HepG2 (cell line): ENCODE measurements around the gene RETREG2. TPM values are rescaled to one million over a fixed set of nuclear protein-coding genes. Genes with fewer than 3 reads are reported as not detected.

Experiments
- ATAD3A ChIP-seq: sonication (generic); formaldehyde crosslinking; IDR thresholded peaks from 2 replicates; pipeline ENCODE4 v1.4.0; 2020; ENCODE audit warnings: missing genetic modification reagents
- FOXP1 ChIP-seq, 2 experiments: fragments of 450-650 bp in 1 of 2; IDR thresholded peaks; 2 replicates each; pipeline ENCODE4 v1.6.1; 2017 to 2018; ENCODE audit warnings: antibody characterized with exemption in 1 of 2
- HMGXB3 ChIP-seq: sonication (generic); formaldehyde crosslinking; IDR thresholded peaks from 2 replicates; pipeline ENCODE4 v1.4.0; 2020; ENCODE audit warnings: missing genetic modification reagents, borderline replicate concordance
- HMGXB4 ChIP-seq, 2 experiments: sonication (generic) in 1 of 2; formaldehyde crosslinking in 1 of 2; IDR thresholded peaks; 2 replicates each; pipeline versions ENCODE4 v1.4.0 to v1.6.1; 2018 to 2020; ENCODE audit warnings: missing genetic modification reagents in 2 of 2, borderline replicate concordance in 1 of 2, low read depth in 1 of 2, mild to moderate bottlenecking in 1 of 2, missing biosample characterization in 1 of 2
- JUNB ChIP-seq: sonication (generic); formaldehyde crosslinking; IDR thresholded peaks from 2 replicates; pipeline ENCODE4 v1.8.0; 2022; ENCODE audit warnings: missing genetic modification reagents, mild to moderate bottlenecking, borderline replicate concordance
- NCOA2 ChIP-seq: sonication (generic); formaldehyde crosslinking; IDR thresholded peaks from 2 replicates; pipeline ENCODE4 v1.8.0; 2022; ENCODE audit warnings: inconsistent platforms
- POLR2AphosphoS5 ChIP-seq: IDR thresholded peaks from 2 replicates; pipeline ENCODE4 v1.6.1; 2012; ENCODE audit warnings: low read depth, low read length
- RELA ChIP-seq: sonication (generic); formaldehyde crosslinking; IDR thresholded peaks from 2 replicates; pipeline ENCODE4 v1.4.0; 2020; ENCODE audit warnings: missing genetic modification reagents
- RFXAP ChIP-seq: sonication (generic); formaldehyde crosslinking; IDR thresholded peaks from 2 replicates; pipeline ENCODE4 v1.4.0; 2020; ENCODE audit warnings: missing genetic modification reagents, borderline replicate concordance
- SKIL ChIP-seq: sonication (generic); formaldehyde crosslinking; IDR thresholded peaks from 2 replicates; pipeline ENCODE4 v1.8.0; 2022; ENCODE audit warnings: missing genetic modification reagents, mild to moderate bottlenecking, moderate library complexity, borderline replicate concordance
- SP1 ChIP-seq, 2 experiments: fragments of 450-650 bp in 1 of 2; sonication (generic) in 1 of 2; formaldehyde crosslinking in 1 of 2; IDR thresholded peaks; 2 replicates each; pipeline versions ENCODE4 v1.4.0 to v1.6.1; 2016 to 2020; ENCODE audit warnings: missing genetic modification reagents in 1 of 2
- ZBTB21 ChIP-seq: sonication (generic); formaldehyde crosslinking; IDR thresholded peaks from 2 replicates; pipeline ENCODE4 v1.4.0; 2020; ENCODE audit warnings: missing genetic modification reagents
- ZMAT5 ChIP-seq: sonication (generic); formaldehyde crosslinking; IDR thresholded peaks from 2 replicates; pipeline ENCODE4 v1.5.0; 2020; ENCODE audit warnings: mild to moderate bottlenecking, low read depth, missing genetic modification reagents, borderline replicate concordance
- ZNF234 ChIP-seq: sonication (generic); formaldehyde crosslinking; conservative IDR thresholded peaks from 2 replicates; pipeline ENCODE4 v1.5.1; 2020; ENCODE audit warnings: mild to moderate bottlenecking, missing genetic modification reagents
- ZNF30 ChIP-seq: sonication (generic); formaldehyde crosslinking; IDR thresholded peaks from 2 replicates; pipeline ENCODE4 v1.5.0; 2020; ENCODE audit warnings: mild to moderate bottlenecking, missing genetic modification reagents
- ZNF331 ChIP-seq: sonication (generic); formaldehyde crosslinking; IDR thresholded peaks from 2 replicates; pipeline ENCODE4 v1.4.0; 2020; ENCODE audit warnings: missing genetic modification reagents
- ZNF432 ChIP-seq: sonication (generic); formaldehyde crosslinking; IDR thresholded peaks from 2 replicates; pipeline ENCODE4 v1.5.0; 2020; ENCODE audit warnings: missing genetic modification reagents, mild to moderate bottlenecking, borderline replicate concordance
- ZNF546 ChIP-seq: sonication (generic); formaldehyde crosslinking; conservative IDR thresholded peaks from 2 replicates; pipeline ENCODE4 v1.8.1; 2023; ENCODE audit warnings: mild to moderate bottlenecking, missing genetic modification reagents
- polyA plus RNA-seq, 8 experiments: library from polyadenylated mRNA; depleted of rRNA in 3 of 8; stranded (reverse) in 7 of 8; unstranded in 1 of 8; fragments of >200 nt; fragmentation: Illumina TruSeq in 4 of 8; extraction: Trizol in 4 of 8; gene quantifications; 2 replicates each; pipeline versions ENCODE4 v1.2.1 to v1.2.3, GENCODE V29; 2011 to 2016; ENCODE audit warnings: low read depth in 4 of 8, missing spikeins in 1 of 8, mixed read lengths in 1 of 8; ENCODE audit not compliant: insufficient read depth in 1 of 8
- total RNA-seq, 5 experiments: library from RNA; depleted of rRNA; stranded (reverse); fragments of >200 nt; fragmentation: Illumina TruSeq; extraction: Trizol; gene quantifications; 2 replicates each; pipeline ENCODE4 v1.2.3, GENCODE V29; 2016; ENCODE audit warnings: low read depth in 1 of 5
- TF ChIP-seq, protein P1 (sequence below): sonication (generic); formaldehyde crosslinking; IDR thresholded peaks from 2 replicates; pipeline ENCODE4 v1.4.0; 2020; ENCODE audit warnings: mild to moderate bottlenecking, missing genetic modification reagents

The RETREG2 gene
- total and polyA plus RNA-seq, 2 of the 13 experiments (the other 11 are each of a cell fraction or from before 2014, with no cell fraction given): 86.0 to 134 TPM

DNA sequence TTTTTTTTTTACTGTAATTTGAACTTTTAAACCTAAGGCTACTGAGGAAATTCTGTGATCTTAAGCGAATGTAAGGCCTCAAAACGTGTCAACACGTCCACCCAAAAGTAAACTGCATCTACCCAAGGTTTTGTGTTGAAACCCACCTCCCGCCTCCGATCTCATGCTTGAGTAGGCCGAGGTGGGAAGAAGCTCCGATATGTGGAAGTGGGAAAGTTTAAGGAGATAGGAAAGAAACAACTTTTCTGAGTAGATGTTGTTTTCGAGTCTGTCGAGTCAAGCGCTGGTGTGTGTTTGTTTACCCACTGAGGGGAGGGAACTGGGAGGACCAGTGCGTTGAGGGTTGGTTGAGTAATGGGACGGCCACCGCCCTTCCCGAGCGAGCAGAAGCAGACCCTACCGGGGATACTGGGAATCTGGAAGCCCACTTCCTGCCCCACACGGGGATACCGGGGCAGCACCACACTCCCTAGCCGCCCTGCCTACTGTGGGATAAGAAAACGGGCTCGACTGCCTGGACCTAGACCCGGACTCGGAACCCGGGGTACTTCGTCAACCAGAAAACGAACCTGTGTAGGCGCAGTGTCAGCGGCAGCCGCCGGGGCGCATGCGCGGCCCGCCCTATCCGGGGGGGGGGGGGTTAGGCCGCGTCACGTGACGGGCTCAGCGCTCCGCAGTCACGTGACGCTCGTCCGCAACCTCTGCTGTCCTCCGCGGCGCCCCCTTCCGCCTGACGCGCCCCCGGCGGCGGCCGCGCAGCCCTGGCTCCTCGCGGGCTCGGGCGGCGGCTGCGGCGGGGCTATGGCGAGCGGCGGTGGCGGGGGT lies at the start of gene RETREG2 (continued):
- TF ChIP-seq ZNF546 (peak; percentile 67), HMGXB4 (CRISPR knock-in tag; IDR thresholded peaks at IDR 0.05; ENCODE audit: borderline replicate concordance in 1 of 2, low read depth in 1 of 2) (peak in 1 of 2 experiments; percentile 71; a peak in 3 of 4 replicates), HMGXB3 (CRISPR knock-in tag) (no peak), RELA (CRISPR knock-in tag) (no peak), ZNF234 (no peak), ZBTB21 (CRISPR knock-in tag) (no peak), FOXP1 (IDR thresholded peaks at IDR 0.05) (peak; percentile 85), FOXP1 (CRISPR knock-in tag; IDR thresholded peaks at IDR 0.05) (peak; percentile 84), RFXAP (CRISPR knock-in tag) (no peak), POLR2AphosphoS5 (peak; percentile 92), ZMAT5 (CRISPR knock-in tag) (no peak), SP1 (IDR thresholded peaks at IDR 0.05) (no peak), SP1 (CRISPR knock-in tag; IDR thresholded peaks at IDR 0.05) (no peak), ZNF432 (no peak), SKIL (CRISPR knock-in tag) (peak; percentile 47; the same call in 1 of the 2 replicates), ATAD3A (CRISPR knock-in tag) (no peak), ZNF331 (CRISPR knock-in tag) (peak; percentile 57; the same call in 1 of the 2 replicates), JUNB (CRISPR knock-in tag) (no peak), NCOA2 (CRISPR knock-in tag) (peak; percentile 51; the same call in 1 of the 2 replicates), ZNF30 (no peak)
- TF ChIP-seq, protein P1, sequence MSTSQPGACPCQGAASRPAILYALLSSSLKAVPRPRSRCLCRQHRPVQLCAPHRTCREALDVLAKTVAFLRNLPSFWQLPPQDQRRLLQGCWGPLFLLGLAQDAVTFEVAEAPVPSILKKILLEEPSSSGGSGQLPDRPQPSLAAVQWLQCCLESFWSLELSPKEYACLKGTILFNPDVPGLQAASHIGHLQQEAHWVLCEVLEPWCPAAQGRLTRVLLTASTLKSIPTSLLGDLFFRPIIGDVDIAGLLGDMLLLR (CRISPR knock-in tag): 0 out of 2 replicates have a peak, but pooled peaks have one; percentile 51
